ENCODE data around the gene SEMA6C. TPM values are rescaled to one million over a fixed set of nuclear protein-coding genes. Genes with fewer than 3 reads are reported as not detected.

SEMA6C gene
- total RNA-seq, 1 experiment from 2014 or later: 8.2 TPM

- TF ChIP-seq SIN3A (IDR thresholded peaks at IDR 0.05; ENCODE audit: low read depth): no peak
Measured at GRCh38 chr1:151158326-151158725, 11.9 kb upstream of the SEMA6C start (continued).

GRCh38 chr1:151157067-151157531, 10.7 kb upstream of the SEMA6C start:
- intact Hi-C loops (cut with micrococcal nuclease): no loop called here
- ATAC-seq: no peak
- no peak for TF ChIP-seq CEBPB (IDR thresholded peaks at IDR 0.05; ENCODE audit: low read depth)
- TF ChIP-seq CBX3 (IDR thresholded peaks at IDR 0.05; ENCODE audit: low read depth): no peak
- no peak for TF ChIP-seq POLR2AphosphoS5 (IDR thresholded peaks at IDR 0.05; ENCODE audit: low read depth, low read length)
- TF ChIP-seq YY1 (IDR thresholded peaks at IDR 0.05; ENCODE audit: extremely low read depth, insufficient replicate concordance, low read depth, low read length): no peak
- no peak for TF ChIP-seq CTCF (IDR thresholded peaks at IDR 0.05 in 2 of 3, conservative IDR thresholded peaks at IDR 0.05 in 1 of 3; ENCODE audit: borderline replicate concordance in 1 of 3, insufficient read depth in 1 of 3, low read depth in 2 of 3, low read length in 2 of 3)
- no peak for TF ChIP-seq FOSL1 (IDR thresholded peaks at IDR 0.05; ENCODE audit: low read depth)
- no peak for TF ChIP-seq ATF3 (IDR thresholded peaks at IDR 0.05)
- no peak for TF ChIP-seq EZH2phosphoT487 (IDR thresholded peaks at IDR 0.05; ENCODE audit: borderline replicate concordance)
- TF ChIP-seq POLR2A (IDR thresholded peaks at IDR 0.05; ENCODE audit: borderline replicate concordance, extremely low read depth, insufficient read depth, insufficient read length): no peak
- no peak for TF ChIP-seq ZBTB33 (IDR thresholded peaks at IDR 0.05; ENCODE audit: extremely low read depth, insufficient replicate concordance, low read length)
- TF ChIP-seq ELF1 (IDR thresholded peaks at IDR 0.05; ENCODE audit: borderline replicate concordance, low read depth): no peak
- no peak for TF ChIP-seq SP1 (IDR thresholded peaks at IDR 0.05; ENCODE audit: low read depth)
- TF ChIP-seq MAX (IDR thresholded peaks at IDR 0.05): no peak
- TF ChIP-seq EGR1 (IDR thresholded peaks at IDR 0.05; ENCODE audit: low read depth): no peak
- no peak for TF ChIP-seq REST (IDR thresholded peaks at IDR 0.05; ENCODE audit: low read depth)
- no TSS peak for BruUV-seq (replicated peaks)
- Histone ChIP-seq H3K4me1 (ENCODE audit: control insufficient read depth in 1 of 2, insufficient read depth in 2 of 2, low read length in 2 of 2) (peaks cover 2 to 6% of the 10 kb centered on the region in 2 experiments; a peak in 3 of 4 replicates), H2AFZ (ENCODE audit: low read depth, low read length, poor library complexity, severe bottlenecking) (no peak overlapping the region), H4K20me1 (ENCODE audit: insufficient read depth) (no peaks in the 10 kb centered on the region), H3K4me3 (replicated peaks in 1 of 2; ENCODE audit: low read depth in 1 of 2, low read length in 2 of 2) (no peak overlapping the region), H3K9me3 (ENCODE audit: control insufficient read depth in 1 of 2, insufficient read depth in 1 of 2, low read depth in 1 of 2, low read length in 2 of 2) (no peaks in the 10 kb centered on the region), H3K9ac (ENCODE audit: low read length) (no peak overlapping the region), H3K9me2 (ENCODE audit: insufficient read depth) (no peaks in the 10 kb centered on the region), H3K36me3 (ENCODE audit: control insufficient read depth in 1 of 2, insufficient read depth in 2 of 2, low read length in 2 of 2) (peaks cover 0 to 9% of the 10 kb centered on the region in 2 experiments; a peak in 2 of 4 replicates), H3K4me2 (ENCODE audit: low read length) (no peak overlapping the region), H3K27ac (ENCODE audit: low read depth, low read length) (no peak overlapping the region), H3K79me2 (ENCODE audit: insufficient read depth, low read length) (no peaks in the 10 kb centered on the region), H3K27me3 (ENCODE audit: insufficient read depth, low read length) (no peaks in the 10 kb centered on the region)
- RAD21 ChIA-PET (ENCODE audit: low non-redundant PET in 1 of 2, low total read pairs in 2 of 2, uncharacterized antibody in 2 of 2, unreplicated experiment in 2 of 2): no interaction called here
- DNase-seq (ENCODE audit: low read depth, low spot score): no peak
- CTCF ChIA-PET: interaction anchor here (0.7 to 5.8 kb wide), 4 partner anchors 14 to 150 kb away, joined by 3 to 63 read pairs (median 3); partner anchors contain the start of gene MINDY1
- POLR2A ChIA-PET: no interaction called here

Measured in HCT116 (cell line).